NCI-H2081 (cell line): ENCODE results near the gene RBMS1.

Experiments
- DNase-seq, 2 experiments: peaks; one replicate each; lab custom pipeline; 2025; lab: John Stamatoyannopoulos, UW

RBMS1 gene

DNA sequence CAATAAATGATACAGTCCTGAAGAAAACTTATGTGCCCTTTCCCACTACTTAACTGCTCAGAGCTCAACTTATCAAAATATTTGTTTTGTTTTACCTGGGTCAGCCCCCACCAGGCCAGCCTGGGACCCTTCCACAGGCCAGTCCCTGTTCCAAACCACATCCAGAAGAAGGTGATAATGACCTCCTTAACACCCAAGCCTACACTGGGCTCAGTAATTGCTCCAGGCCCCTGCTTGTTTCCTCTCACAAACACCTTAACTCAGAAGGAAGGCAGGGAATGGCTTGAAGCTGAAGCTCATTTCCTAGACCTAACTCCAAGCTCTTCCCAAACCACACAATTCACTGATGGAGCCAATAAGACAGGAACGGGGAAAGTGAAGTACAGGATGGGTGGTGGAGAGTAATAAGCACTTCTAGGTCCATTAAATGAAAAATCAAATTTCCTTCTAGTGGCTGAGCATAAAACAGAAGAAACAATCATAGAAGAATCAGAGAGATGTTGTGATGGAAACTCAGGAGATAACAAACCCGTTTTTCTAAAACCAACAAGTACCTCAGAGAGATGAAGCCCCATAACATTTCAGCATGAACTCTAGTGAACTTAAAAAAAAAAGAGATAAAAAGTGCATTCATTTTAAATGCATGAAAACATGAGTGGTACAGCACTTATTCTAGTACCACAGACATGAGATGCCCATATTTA, 160.1 kb downstream of the RBMS1 start:
- no peak for DNase-seq

DNA sequence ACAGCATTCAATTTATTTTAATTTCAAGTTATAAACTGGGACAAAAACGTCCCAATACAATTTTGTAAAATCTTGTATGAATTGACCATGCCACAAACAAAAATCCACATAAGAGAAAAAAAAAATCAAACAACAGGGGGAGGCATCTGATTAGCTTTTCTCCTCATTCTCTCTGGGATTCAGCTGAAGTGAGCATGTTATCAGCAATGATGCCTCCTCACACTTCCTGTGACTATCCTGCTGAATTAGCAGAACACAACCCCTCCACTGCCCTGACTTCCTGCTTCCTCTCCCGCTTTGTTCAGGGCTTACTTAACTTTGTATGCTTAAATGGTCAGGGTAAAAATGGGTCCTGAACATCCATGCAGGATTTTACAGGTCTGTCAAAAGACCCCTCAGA, 161.3 kb downstream of the RBMS1 start:
- DNase-seq, result no peak

- DNase-seq, result no peak
These were observed 162.2 kb downstream of the RBMS1 start for GRCh38 chr2:160331258-160332025.

DNA sequence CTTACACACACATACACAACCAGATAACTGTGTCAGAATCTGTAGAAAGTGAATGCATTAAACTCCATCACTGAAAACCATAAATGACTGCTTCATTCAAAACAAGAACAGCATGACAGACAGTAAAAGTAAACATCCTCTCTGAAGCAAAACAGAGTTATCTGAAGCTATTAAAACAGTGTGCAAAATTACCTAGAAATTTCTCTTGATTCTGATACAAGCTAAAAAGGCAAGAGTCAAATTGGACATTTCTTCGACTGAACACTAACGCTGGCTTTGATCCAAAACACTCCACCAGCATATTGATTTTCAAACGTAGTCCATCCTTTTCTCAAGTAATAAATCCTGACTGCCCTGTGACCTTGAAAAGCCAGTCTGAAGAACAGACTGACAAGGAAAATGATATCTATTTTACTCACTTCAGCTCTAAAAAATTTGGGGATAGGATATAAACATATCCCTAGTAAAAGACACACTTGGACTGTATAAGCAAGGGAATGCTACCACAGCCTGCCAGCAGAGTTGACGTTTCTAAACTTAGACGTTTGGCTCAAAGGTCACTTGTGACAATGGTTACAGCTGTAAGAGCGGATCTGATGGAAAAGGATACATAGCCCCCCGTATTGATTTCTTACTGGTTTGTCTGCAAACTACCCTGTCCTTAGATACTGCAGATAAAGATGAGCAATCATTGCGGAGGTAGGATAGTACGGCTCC, 164.6 kb downstream of the RBMS1 start:
- no peak for DNase-seq

DNA sequence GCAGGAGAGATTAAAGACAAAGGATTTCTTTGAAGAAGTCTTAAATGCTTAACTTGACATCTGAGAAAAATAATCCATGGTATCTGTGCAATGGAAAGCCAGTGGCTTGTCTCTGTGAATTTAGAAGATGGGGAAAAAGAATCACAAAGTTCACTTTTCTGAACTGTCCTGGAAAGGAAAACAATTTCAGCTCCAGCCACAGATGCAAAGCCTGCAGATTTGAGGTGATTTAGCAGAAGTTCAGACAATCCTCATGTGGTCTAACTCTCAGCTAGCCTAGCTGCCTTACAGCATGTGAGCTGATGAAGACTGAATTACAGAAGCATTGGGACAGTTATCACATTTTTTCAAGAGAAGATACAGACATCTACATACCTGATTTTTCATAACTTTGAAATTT, 166.8 kb downstream of the RBMS1 start:
- no peak for DNase-seq

DNA sequence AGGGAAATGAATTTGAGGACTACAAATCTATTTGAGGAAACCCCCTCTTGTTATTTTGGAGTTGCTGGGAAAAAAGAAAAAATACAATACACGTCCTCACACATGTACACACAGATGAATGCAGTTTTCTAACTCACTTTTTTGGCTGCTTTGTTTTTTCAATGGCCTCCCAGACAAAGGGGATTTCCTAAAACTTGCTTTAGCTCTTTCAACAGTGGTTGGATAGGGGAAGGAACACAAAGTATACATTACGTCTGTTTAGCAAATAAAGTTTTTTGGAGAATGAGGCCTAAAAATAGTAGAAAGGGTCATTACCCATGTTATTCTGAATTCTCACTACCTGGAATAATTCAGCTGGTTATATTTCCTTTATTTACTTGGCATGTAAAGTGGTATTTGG, 168.2 kb downstream of the RBMS1 start:
- DNase-seq, result no peak

- no peak for DNase-seq
These were observed 168.7 kb downstream of the RBMS1 start for GRCh38 chr2:160324917-160325316.

DNA sequence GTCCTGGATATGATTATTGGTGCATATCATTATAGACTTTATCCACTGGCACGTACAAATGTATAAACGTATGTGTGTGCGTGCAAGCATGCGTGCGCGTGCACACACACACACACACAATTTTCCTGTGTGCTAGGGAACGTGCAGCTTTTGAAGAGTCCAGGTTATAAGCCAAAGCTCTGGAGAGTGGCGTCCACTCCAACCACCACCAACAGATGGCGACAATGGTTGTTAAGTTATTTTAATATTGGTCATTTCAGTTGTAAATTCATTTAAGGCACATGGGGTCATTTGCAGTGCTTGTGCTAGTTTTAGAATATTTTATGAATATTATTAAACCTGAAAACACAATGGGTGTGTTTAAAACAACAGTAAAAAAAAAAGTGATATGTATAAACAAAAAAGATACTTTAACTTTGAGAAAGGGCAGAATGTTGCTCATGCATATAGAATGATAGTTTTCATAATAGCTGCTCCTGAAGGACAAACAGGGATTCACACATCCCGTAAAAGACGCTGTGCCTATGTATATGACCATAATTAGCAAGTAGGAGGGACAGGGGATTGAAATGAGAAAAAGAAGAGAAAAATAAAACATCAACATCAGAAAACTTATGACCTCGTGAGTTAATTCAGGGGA, 169.3 kb downstream of the RBMS1 start:
- DNase-seq, result peak; percentile 28 to 43

DNA sequence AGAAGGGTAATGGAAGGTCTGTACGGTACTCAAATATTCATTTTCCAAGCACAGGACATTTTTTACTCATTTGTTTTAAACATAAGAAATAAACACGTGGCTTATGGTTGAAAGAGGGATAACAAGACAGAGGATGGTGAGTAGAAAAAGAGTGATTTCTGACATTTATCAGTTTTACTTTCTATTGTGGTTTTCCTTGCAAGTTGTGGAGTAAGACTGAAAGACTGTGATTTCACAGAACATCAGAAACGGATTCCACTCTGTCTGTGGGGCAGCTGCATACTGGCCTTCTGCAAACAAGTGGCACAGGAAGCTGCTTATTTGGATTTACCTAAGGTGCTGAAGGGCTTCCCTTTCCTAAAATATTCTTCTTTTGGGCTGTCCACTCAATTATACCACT, 171.3 kb downstream of the RBMS1 start:
- no peak for DNase-seq

- DNase-seq, result no peak
These were observed 172.6 kb downstream of the RBMS1 start for GRCh38 chr2:160321006-160321405.

- no peak for DNase-seq
These were observed 173.9 kb downstream of the RBMS1 start for GRCh38 chr2:160319700-160320099.

DNA sequence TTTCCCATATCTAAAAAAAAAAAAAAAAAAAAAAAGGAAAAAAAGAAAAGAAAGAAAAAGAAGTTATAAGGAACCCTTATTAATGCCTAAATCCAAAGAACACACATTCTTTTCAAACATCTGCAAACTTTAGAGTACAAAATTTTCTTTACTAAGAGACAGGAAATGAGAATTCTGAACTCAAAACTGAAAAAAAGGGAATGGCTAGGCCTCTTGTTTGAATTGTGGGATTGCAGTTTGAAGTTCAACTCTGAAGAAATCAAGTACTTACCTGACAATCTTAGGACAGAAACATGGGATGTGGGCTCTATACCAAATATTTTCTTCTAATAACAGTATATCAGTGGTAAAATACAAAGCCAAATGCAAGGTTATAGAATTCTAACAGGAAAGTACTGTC, 175.4 kb downstream of the RBMS1 start:
- no peak for DNase-seq

DNA sequence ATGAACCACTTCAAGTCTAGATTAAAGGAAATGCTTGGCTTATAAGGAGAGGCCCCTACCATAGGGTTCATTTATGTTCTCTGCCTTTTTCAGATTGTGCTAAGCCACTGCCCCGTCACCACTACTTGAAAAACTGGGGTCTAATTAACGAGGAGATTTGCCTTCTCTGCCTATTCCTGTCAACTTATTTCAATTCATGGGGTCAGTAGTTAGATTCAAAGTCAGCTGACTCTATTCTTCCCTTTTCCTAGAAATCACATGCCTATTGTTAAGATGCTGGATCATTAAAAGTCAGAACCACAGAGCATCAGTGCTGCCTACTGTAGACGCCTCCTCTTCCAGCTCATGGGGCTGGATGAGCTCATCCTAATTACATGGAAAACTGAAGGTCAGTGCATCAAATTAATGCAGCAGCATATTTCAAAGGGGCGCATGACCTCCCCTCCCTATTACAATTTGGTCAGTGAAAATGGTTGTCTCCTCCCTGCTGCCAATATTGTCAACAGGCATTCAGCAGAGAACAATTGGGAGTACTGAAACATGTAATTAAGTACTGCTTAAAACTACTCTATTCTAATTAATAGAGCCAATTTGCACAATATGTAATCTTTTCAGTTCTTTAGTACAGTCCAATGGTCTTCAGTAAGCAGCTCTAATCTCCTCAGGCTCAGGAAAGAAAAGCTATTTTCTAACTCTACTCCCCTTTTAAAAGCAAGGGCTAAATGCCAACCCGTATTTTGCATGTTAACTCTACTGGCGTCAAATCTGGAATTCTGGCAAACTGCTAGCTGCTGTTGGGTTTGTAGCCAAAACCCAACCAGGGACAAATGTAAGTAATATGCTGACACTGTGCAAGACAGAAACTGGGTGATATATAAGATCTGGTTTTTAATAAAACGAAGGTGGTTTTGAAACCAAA, 176.2 kb downstream of the RBMS1 start:
- peak in 1 of 2 experiments; percentile 50 for DNase-seq

DNA sequence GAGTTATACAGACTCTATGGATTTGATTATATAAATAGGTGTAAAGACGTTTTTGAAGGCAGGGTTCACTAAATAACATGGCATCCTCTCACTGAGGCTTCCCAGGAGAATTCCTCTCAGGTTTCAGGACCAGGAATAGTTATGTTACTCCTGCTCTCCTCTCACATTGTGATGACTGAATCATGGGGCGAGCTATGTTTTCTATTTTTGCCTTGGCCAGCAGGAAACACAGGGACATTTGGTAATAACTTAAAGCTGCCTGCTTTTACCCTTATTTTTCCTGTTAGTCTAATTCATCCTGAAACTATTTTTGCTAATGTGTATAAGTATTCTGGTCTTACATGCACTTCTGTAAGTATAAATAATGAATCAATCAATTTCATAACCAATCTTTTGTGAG, 178.3 kb downstream of the RBMS1 start:
- no peak for DNase-seq

GRCh38 chr2:160310118-160310828, 183.3 kb downstream of the RBMS1 start:
- DNase-seq, result no peak

DNA sequence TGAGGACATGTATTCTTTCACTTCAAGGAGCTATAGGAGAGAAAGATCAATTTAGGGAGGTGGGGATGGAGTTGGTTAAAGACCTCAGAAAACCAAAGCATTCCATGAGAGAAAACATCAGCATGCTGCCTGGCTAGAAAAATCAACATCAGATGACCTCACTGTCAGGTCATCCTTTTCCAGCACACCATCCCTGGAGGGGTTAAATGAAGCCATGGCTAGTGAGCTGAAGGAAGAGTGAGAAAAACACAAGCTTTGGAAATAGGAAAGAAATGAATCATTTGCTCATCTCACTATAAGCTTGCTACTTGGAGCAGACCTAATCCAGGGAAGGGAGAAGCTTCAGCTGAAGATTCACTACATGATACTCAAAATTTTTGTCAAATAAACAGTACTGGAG, 184.0 kb downstream of the RBMS1 start:
- no peak for DNase-seq

DNA sequence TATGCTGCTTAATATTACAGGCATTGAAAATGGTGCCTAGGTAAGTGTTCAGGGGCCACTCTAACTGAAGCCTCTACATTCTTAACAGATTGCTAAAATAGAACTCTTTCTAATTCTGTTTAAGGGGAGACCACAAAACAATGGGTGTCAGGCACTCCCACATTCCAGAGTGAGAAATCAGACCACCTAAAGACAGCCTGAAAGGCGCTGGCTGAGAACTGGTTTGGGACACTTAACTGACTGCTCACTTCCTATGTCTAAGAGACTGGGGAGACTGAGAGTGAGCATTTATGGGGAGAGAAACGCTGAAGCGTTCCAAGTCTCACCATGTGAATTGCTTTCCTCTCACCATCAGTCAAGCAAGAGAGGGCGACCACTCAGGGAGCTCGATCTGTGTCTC, 184.7 kb downstream of the RBMS1 start:
- no peak for DNase-seq

- no peak for DNase-seq
These were observed 185.1 kb downstream of the RBMS1 start for GRCh38 chr2:160308476-160308875.

- DNase-seq, result no peak
These were observed 186.6 kb downstream of the RBMS1 start for GRCh38 chr2:160306985-160307384.

- DNase-seq, result no peak
These were observed 188.4 kb downstream of the RBMS1 start for GRCh38 chr2:160305081-160305750.
